Measurements from ENCODE around the gene ASB7. TPM values are rescaled to one million over a fixed set of nuclear protein-coding genes. Genes with fewer than 3 reads are reported as not detected.

Gene ASB7, protein sequence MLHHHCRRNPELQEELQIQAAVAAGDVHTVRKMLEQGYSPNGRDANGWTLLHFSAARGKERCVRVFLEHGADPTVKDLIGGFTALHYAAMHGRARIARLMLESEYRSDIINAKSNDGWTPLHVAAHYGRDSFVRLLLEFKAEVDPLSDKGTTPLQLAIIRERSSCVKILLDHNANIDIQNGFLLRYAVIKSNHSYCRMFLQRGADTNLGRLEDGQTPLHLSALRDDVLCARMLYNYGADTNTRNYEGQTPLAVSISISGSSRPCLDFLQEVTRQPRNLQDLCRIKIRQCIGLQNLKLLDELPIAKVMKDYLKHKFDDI
- total RNA-seq, result 10 to 100 TPM; 16.3 to 18.9 TPM

DNA sequence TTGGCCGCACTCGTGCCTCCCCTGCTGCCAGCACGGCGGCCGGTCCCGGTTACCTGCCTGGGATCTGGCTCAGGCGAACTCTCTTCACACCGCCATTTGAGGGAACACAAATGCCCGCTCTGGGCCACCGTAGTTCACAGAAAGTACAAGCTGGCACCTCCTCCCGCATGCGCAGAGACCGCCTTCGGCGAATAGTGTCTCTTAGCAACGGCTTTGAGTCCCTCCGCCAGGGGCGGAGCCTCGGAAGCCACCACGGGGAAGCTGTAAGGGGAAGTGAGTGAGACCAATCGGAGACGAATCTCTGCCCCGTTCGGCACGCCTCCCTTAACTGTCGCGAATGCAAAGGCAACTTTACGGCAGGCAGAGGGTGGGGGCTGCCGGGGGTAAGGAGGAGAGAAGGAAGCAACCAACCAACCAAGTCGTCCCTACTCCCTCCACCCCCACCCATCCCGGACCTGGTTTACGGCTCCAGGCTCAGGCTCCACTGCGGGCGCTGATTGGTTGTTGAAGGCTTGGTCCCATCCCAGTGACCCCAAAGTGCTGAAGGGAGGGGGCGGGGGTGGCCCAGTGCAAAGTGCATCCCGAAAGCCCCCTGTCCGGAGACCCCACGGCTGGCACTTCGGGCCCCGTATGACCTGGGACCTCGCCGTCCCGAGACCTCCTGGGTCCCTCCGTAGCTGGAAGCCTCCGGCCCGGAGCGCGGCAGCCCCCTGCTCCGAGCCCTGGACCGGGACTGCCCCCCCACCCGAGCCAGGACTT, at the start of gene ASB7, which contains the start of gene LINS1:
ASB7 (plus strand) TSS at position 526 of the 759 bp plus-strand sequence. CDS start 9,628 bp downstream, outside the sequence.
LINS1 (minus strand) TSS at position 121 of the 759 bp plus-strand sequence. CDS start 21,342 bp downstream, outside the sequence.

Small RNA genes within 50 kb of the gene (small RNA-seq; reads per million reads assigned to genes)
- 0 reads per million in 2 donors for gene RF00019
- gene RNU6-181P, result 0 reads per million in 2 donors

Other genes starting within 250 kb of the ASB7 start
- not detected for gene CERS3, start 73.6 kb upstream of the ASB7 start, total RNA-seq
- gene LINS1, start 405 bp upstream of the ASB7 start, total RNA-seq, result 10 to 100 TPM; 36.6 to 37.2 TPM

Measured in melanocyte of skin (primary cell).